Muscle layer of duodenum (tissue), 2 donors: Measurements from ENCODE around the gene DNAH3.
"Not testable (repeated sequence)": the region's sequence is repeated elsewhere in the genome, so short reads cannot be mapped to it uniquely, and the experiment has no call there.

Experiments
- H3K27ac ChIP-seq: one replicate; pipeline ENCODE4 v1.7.0; 2013; ENCODE audit warnings: mild to moderate bottlenecking, low read length
- H3K27me3 ChIP-seq: one replicate; pipeline ENCODE4 v1.7.0; 2013; ENCODE audit warnings: low read depth, mild to moderate bottlenecking, control low read depth, low read length
- H3K36me3 ChIP-seq, 2 donors: one replicate each; pipeline ENCODE4 v1.7.0; 2013; ENCODE audit warnings: low read length in 2 of 2, control low read depth in 1 of 2, mild to moderate bottlenecking in 1 of 2; ENCODE audit not compliant: insufficient read depth in 2 of 2, control insufficient read depth in 1 of 2
- H3K4me1 ChIP-seq, 2 donors: one replicate each; pipeline ENCODE4 v1.7.0; 2013; ENCODE audit warnings: low read length in 2 of 2, mild to moderate bottlenecking in 2 of 2, control low read depth in 1 of 2, moderate library complexity in 1 of 2; ENCODE audit not compliant: insufficient read depth in 2 of 2, control insufficient read depth in 1 of 2
- H3K4me3 ChIP-seq, 2 donors: one replicate each; pipeline ENCODE4 v1.7.0; 2013; ENCODE audit warnings: low read length in 2 of 2, low read depth in 1 of 2, mild to moderate bottlenecking in 1 of 2
- H3K9me3 ChIP-seq, 2 donors: one replicate each; pipeline ENCODE4 v1.7.0; 2013; ENCODE audit warnings: low read length in 2 of 2, control low read depth in 1 of 2, mild to moderate bottlenecking in 1 of 2; ENCODE audit not compliant: control insufficient read depth in 1 of 2
- donor health status: healthy.

Gene DNAH3

GRCh38 chr16:20933589-20933988 lies 217.1 kb downstream of the DNAH3 start:
- Histone ChIP-seq H3K4me1 (peaks cover 0 to 6% of the 10 kb centered on the region in 2 donors), H3K4me3 (no peak overlapping the region), H3K36me3 (no peaks in the 10 kb centered on the region), H3K27me3 (no peaks in the 10 kb centered on the region), H3K27ac (no peak overlapping the region), H3K9me3 (no peaks in the 10 kb centered on the region)

GRCh38 chr16:20931066-20931600 lies 219.5 kb downstream of the DNAH3 start:
- Histone ChIP-seq H3K36me3 (no peaks in the 10 kb centered on the region), H3K27me3 (no peaks in the 10 kb centered on the region), H3K4me3 (no peak overlapping the region), H3K9me3 (no peaks in the 10 kb centered on the region), H3K27ac (no peak overlapping the region), H3K4me1 (peaks cover 0 to 6% of the 10 kb centered on the region in 2 donors)

GRCh38 chr16:20930365-20930690 lies 220.3 kb downstream of the DNAH3 start:
- H3K27me3 ChIP-seq, result no peaks in the 10 kb centered on the region
- H3K27ac ChIP-seq, result no peak overlapping the region
- no peak overlapping the region for H3K4me3 ChIP-seq
- H3K9me3 ChIP-seq, result no peaks in the 10 kb centered on the region
- peaks cover 0 to 6% of the 10 kb centered on the region in 2 donors for H3K36me3 ChIP-seq
- peaks cover 0 to 6% of the 10 kb centered on the region in 2 donors for H3K4me1 ChIP-seq

GRCh38 chr16:20929676-20930364 lies 220.8 kb downstream of the DNAH3 start:
- not testable (repeated sequence) for H3K36me3 ChIP-seq, H3K9me3 ChIP-seq, H3K27ac ChIP-seq, H3K4me1 ChIP-seq, H3K4me3 ChIP-seq, H3K27me3 ChIP-seq

- Histone ChIP-seq H3K4me3 (no peak overlapping the region), H3K4me1 (peaks cover 0 to 6% of the 10 kb centered on the region in 2 donors), H3K27me3 (no peaks in the 10 kb centered on the region), H3K9me3 (no peaks in the 10 kb centered on the region), H3K27ac (no peak overlapping the region), H3K36me3 (peaks cover 5 to 14% of the 10 kb centered on the region in 2 donors)
Measured at GRCh38 chr16:20928774-20929411, 221.8 kb downstream of the DNAH3 start.

- Histone ChIP-seq H3K4me1 (peaks cover 0 to 6% of the 10 kb centered on the region in 2 donors), H3K27me3 (no peaks in the 10 kb centered on the region), H3K9me3 (no peaks in the 10 kb centered on the region), H3K4me3 (no peak overlapping the region), H3K36me3 (peaks cover 5 to 14% of the 10 kb centered on the region in 2 donors), H3K27ac (no peak overlapping the region)
Measured at GRCh38 chr16:20925751-20926150, 224.9 kb downstream of the DNAH3 start.

GRCh38 chr16:20923876-20924275 lies 226.8 kb downstream of the DNAH3 start:
- no peak overlapping the region for H3K27ac ChIP-seq
- H3K9me3 ChIP-seq, result no peaks in the 10 kb centered on the region
- no peak overlapping the region for H3K4me3 ChIP-seq
- no peaks in the 10 kb centered on the region for H3K27me3 ChIP-seq
- H3K36me3 ChIP-seq, result peaks cover 5 to 14% of the 10 kb centered on the region in 2 donors
- peaks cover 0 to 2% of the 10 kb centered on the region in 2 donors for H3K4me1 ChIP-seq

- H3K27ac ChIP-seq, result no peak overlapping the region
- H3K27me3 ChIP-seq, result no peaks in the 10 kb centered on the region
- H3K36me3 ChIP-seq, result peaks cover 5 to 15% of the 10 kb centered on the region in 2 donors
- no peaks in the 10 kb centered on the region for H3K9me3 ChIP-seq
- H3K4me3 ChIP-seq, result no peak overlapping the region
- peaks cover 0 to 7% of the 10 kb centered on the region in 2 donors for H3K4me1 ChIP-seq
Measured at GRCh38 chr16:20920799-20921198, 229.8 kb downstream of the DNAH3 start.

- peaks cover 5 to 12% of the 10 kb centered on the region in 2 donors for H3K36me3 ChIP-seq
- H3K27ac ChIP-seq, result no peak overlapping the region
- H3K4me3 ChIP-seq, result no peak overlapping the region
- H3K27me3 ChIP-seq, result no peaks in the 10 kb centered on the region
- H3K9me3 ChIP-seq, result no peaks in the 10 kb centered on the region
- peaks cover 0 to 7% of the 10 kb centered on the region in 2 donors for H3K4me1 ChIP-seq
Measured at GRCh38 chr16:20920091-20920490, 230.6 kb downstream of the DNAH3 start.

GRCh38 chr16:20918486-20919239 lies 232.0 kb downstream of the DNAH3 start:
- Histone ChIP-seq H3K27ac (no peak overlapping the region), H3K9me3 (no peaks in the 10 kb centered on the region), H3K4me1 (peaks cover 0 to 7% of the 10 kb centered on the region in 2 donors), H3K4me3 (no peak overlapping the region), H3K36me3 (peaks cover 0 to 3% of the 10 kb centered on the region in 2 donors), H3K27me3 (no peaks in the 10 kb centered on the region)

GRCh38 chr16:20916942-20917341 lies 233.7 kb downstream of the DNAH3 start:
- H3K27ac ChIP-seq, result no peak overlapping the region

More at GRCh38 chr16:20916942-20917341, 233.7 kb downstream of the DNAH3 start:
- peaks cover 0 to 3% of the 10 kb centered on the region in 2 donors for H3K36me3 ChIP-seq
- no peaks in the 10 kb centered on the region for H3K9me3 ChIP-seq
- no peaks in the 10 kb centered on the region for H3K27me3 ChIP-seq
- H3K4me3 ChIP-seq, result no peak overlapping the region
- H3K4me1 ChIP-seq, result peaks cover 0 to 10% of the 10 kb centered on the region in 2 donors
